Activated CD8-positive, alpha-beta T cell treated with anti-CD3 and anti-CD28 coated beads for 36 hours (primary cell): ENCODE results near the gene IP6K1. TPM values are rescaled to one million over a fixed set of nuclear protein-coding genes. Genes with fewer than 3 reads are reported as not detected.

Experiments
- ATAC-seq: fragments of 200-7000 bp; cut with Tn5 transposase; one replicate; pipeline ENCODE4 v1.10.0; 2021; ENCODE audit warnings: mild to moderate bottlenecking, moderate library complexity
- CTCF ChIA-PET: fragments of 350-600 bp; sonication (Branson Sonifier 250); formaldehyde crosslinking; loops from one replicate; lab custom pipeline; 2021; ENCODE audit warnings: antibody characterized with exemption; lab: Charles Lee
- POLR2A ChIA-PET: fragments of 350-600 bp; sonication (Branson Sonifier 250); formaldehyde crosslinking; loops from one replicate; lab custom pipeline; 2021; ENCODE audit warnings: antibody characterized with exemption; lab: Charles Lee
- DNase-seq: peaks from one replicate; pipeline ENCODE4 v3.0.0-alpha.2; 2020
- H3K27ac Mint-ChIP-seq: one replicate; pipeline ENCODE4 v1.8.0; 2021; ENCODE audit warnings: mild to moderate bottlenecking, mixed read lengths
- H3K27me3 Mint-ChIP-seq: one replicate; pipeline ENCODE4 v1.8.0; 2021; ENCODE audit warnings: mixed read lengths
- H3K36me3 Mint-ChIP-seq: one replicate; pipeline ENCODE4 v1.8.0; 2021; ENCODE audit warnings: low read depth, mixed read lengths
- H3K4me1 Mint-ChIP-seq: one replicate; pipeline ENCODE4 v1.8.0; 2021; ENCODE audit warnings: low read depth, mixed read lengths
- H3K4me3 Mint-ChIP-seq: one replicate; pipeline ENCODE4 v1.8.0; 2021; ENCODE audit warnings: mild to moderate bottlenecking, moderate library complexity, mixed read lengths
- H3K9me3 Mint-ChIP-seq: one replicate; pipeline ENCODE4 v1.8.0; 2021; ENCODE audit warnings: mixed read lengths
- CTCF ChIP-seq: fragments of 200-600 bp; IDR thresholded peaks from one replicate; pipeline ENCODE4 v1.8.0; 2022; ENCODE audit warnings: antibody characterized with exemption, mild to moderate bottlenecking
- intact Hi-C: fragments of 100-400 bp; cut with micrococcal nuclease; formaldehyde crosslinking; loops from one replicate; pipeline ENCODE4 v1.10.0; 2022
- total RNA-seq, 2 experiments: library from RNA; stranded (reverse); gene quantifications; one replicate each; pipeline ENCODE4 v1.2.3, GENCODE V29; 2021

The IP6K1 gene
- total RNA-seq, 2 experiments from 2014 or later, result 23.5 to 24.2 TPM

DNA sequence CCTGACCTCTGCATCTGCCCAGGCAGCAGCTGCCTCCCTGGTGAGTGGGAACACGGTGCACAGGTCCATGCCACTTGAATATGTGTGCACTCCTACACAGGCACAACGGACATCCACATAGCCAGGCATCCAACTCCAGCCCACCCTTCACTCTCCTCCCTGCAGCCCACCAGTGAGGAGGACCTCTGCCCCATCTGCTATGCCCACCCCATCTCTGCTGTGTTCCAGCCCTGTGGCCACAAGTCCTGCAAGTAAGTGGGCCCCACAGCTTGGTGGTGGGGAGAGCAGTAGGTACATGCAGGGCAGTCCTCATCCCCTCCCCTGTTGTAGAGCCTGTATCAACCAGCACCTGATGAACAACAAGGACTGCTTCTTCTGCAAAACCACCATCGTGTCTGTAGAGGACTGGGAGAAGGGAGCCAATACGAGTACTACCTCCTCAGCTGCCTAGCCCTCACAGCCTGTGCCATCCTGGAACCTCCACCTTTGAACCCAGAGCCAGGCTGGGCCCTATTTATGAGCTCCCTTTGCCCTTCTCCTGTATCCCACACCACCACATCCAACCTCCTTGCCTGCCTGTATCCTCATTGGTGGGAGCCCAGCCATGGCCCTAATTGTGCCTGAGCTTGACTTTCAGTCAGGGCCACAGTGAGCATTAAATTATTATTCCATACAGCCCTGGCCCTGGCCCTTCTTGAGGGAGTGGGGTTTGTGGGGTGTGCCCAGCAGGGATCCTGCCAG lies 65.3 kb downstream of the IP6K1 start:
- H3K27ac Mint-ChIP-seq, result peak overlapping the region; percentile 49
- no peaks in the 10 kb centered on the region for H3K27me3 Mint-ChIP-seq
- no peak for ATAC-seq
- intact Hi-C loops, result no loop called here
- H3K36me3 Mint-ChIP-seq, result peaks cover 13% of the 10 kb centered on the region
- ChIA-PET CTCF (interaction anchor here (1.0 to 3.3 kb wide), 2 partner anchors 20 to 118 kb away, joined by 3 to 13 read pairs; no protein-coding TSS in a partner anchor), POLR2A (interaction anchor here (0.5 to 7.6 kb wide), 8 partner anchors 9 to 993 kb away, joined by 3 to 40 read pairs (median 4); no protein-coding TSS in a partner anchor)
- TF ChIP-seq CTCF, result no peak
- H3K4me3 Mint-ChIP-seq, result no peak overlapping the region
- no peaks in the 10 kb centered on the region for H3K9me3 Mint-ChIP-seq
- DNase-seq, result no peak
- peaks cover 26% of the 10 kb centered on the region for H3K4me1 Mint-ChIP-seq

DNA sequence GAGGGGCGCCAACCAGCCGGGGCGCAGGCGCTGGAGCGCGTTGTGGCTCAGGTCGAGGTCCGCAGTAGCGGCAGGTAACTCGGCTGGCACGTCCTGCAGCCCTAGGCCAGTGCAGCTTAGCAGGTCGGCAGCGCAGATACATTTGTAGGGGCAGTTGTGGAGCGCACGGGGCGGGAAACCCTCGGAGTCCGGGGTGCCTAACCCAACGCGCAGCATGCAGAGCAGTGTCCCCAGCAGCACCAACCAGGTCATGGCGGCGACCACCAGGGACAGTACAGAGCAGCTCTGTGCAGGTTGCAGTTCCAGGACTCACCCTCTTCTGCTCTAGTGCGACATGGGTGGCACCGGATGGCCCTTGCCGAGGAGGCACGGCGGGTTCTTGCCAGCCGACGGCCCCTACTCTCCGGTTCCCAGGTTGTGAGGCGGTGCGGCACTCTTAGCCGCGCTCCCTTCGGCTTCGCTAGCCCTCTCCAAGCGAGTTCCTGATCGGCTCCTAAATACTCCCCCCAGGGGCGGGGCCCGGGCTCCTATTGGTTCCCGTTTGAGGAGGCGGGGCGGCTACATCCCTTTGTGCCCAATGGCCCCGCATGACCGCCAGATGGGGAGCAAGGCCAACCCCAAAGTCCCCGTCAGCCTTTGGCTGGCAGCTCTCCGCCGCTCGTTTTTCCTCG lies 67.0 kb downstream of the IP6K1 start, which contains the start of gene AMIGO3:
Gene AMIGO3, minus strand, starts transcription at position 471 of the 671 bp plus-strand sequence. Its CDS starts 219 bp downstream, at position 252.
- CTCF ChIA-PET, result interaction anchor here (0.8 to 3.3 kb wide), 12 partner anchors 8 to 318 kb away, joined by 3 to 17 read pairs (median 4); no protein-coding TSS in a partner anchor
- peaks cover 13% of the 10 kb centered on the region for H3K36me3 Mint-ChIP-seq
- POLR2A ChIA-PET, result interaction anchor here (0.7 to 7.6 kb wide), 12 partner anchors 8 to 512 kb away, joined by 3 to 40 read pairs (median 3); partner anchors contain the start of gene MST1R
- peak within 1 kb of the TSS; percentile 74 for H3K4me3 Mint-ChIP-seq
- ATAC-seq (peak; percentile 78), DNase-seq (peak; percentile 96)
- peak; percentile 74 for TF ChIP-seq CTCF
- peak within 1 kb of the TSS; percentile 65 for H3K27ac Mint-ChIP-seq
- intact Hi-C loops, result no loop called here
- no peaks in the 10 kb centered on the region for H3K27me3 Mint-ChIP-seq
- no peaks in the 10 kb centered on the region for H3K9me3 Mint-ChIP-seq
- H3K4me1 Mint-ChIP-seq, result peaks cover 23% of the 10 kb centered on the region

DNA sequence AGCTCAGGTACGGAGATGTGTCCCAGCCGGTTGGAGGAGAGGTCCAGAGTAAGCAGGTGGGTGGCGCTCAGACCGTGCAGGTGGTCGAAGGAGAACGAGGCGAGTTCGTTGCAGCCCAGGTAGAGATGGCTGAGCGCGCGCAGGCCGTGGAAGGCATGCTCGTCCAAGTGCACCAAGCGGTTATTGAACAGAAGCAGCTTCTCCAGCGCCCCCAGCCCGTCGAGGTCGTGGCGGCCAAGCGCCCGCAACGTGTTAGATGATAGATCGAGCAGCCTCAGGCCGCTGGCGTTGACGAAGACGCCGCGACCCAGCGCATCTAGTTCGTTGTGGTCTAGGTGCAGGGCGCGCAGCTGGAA lies 67.5 kb downstream of the IP6K1 start:
- ChIA-PET CTCF (interaction anchor here (0.8 to 3.3 kb wide), 11 partner anchors 8 to 318 kb away, joined by 3 to 17 read pairs (median 4); no protein-coding TSS in a partner anchor), POLR2A (interaction anchor here (0.7 to 7.6 kb wide), 14 partner anchors 8 to 512 kb away, joined by 3 to 40 read pairs (median 3); partner anchors contain the start of gene MST1R)
- Mint-ChIP-seq H3K27ac (no peak overlapping the region), H3K4me3 (peak overlapping the region; percentile 74), H3K9me3 (no peaks in the 10 kb centered on the region), H3K4me1 (peaks cover 23% of the 10 kb centered on the region), H3K27me3 (no peaks in the 10 kb centered on the region), H3K36me3 (peaks cover 13% of the 10 kb centered on the region)
- DNase-seq (peak; percentile 35), ATAC-seq (no peak)
- no peak for TF ChIP-seq CTCF
- intact Hi-C loops, result no loop called here

GRCh38 chr3:49717959-49718857 lies 68.1 kb downstream of the IP6K1 start:
- peak overlapping the region; percentile 74 for H3K4me3 Mint-ChIP-seq
- no peaks in the 10 kb centered on the region for H3K9me3 Mint-ChIP-seq
- no peaks in the 10 kb centered on the region for H3K27me3 Mint-ChIP-seq
- CTCF ChIA-PET, result interaction anchor here (0.8 to 3.3 kb wide), 11 partner anchors 9 to 319 kb away, joined by 3 to 17 read pairs (median 4); no protein-coding TSS in a partner anchor
- H3K4me1 Mint-ChIP-seq, result peaks cover 23% of the 10 kb centered on the region
- no peak overlapping the region for H3K27ac Mint-ChIP-seq
- H3K36me3 Mint-ChIP-seq, result peaks cover 13% of the 10 kb centered on the region
- DNase-seq, result no peak
- POLR2A ChIA-PET, result interaction anchor here (0.6 to 7.6 kb wide), 13 partner anchors 8 to 546 kb away, joined by 3 to 40 read pairs (median 3); partner anchors contain the start of genes INKA1 and MST1R
- no peak for ATAC-seq
- intact Hi-C loops, result no loop called here
- TF ChIP-seq CTCF, result no peak
